ENCODE measurements around the gene TMEM63C.
"Not testable (repeated sequence)": the region's sequence is repeated elsewhere in the genome, so short reads cannot be mapped to it uniquely, and the experiment has no call there.

Gene TMEM63C

DNA sequence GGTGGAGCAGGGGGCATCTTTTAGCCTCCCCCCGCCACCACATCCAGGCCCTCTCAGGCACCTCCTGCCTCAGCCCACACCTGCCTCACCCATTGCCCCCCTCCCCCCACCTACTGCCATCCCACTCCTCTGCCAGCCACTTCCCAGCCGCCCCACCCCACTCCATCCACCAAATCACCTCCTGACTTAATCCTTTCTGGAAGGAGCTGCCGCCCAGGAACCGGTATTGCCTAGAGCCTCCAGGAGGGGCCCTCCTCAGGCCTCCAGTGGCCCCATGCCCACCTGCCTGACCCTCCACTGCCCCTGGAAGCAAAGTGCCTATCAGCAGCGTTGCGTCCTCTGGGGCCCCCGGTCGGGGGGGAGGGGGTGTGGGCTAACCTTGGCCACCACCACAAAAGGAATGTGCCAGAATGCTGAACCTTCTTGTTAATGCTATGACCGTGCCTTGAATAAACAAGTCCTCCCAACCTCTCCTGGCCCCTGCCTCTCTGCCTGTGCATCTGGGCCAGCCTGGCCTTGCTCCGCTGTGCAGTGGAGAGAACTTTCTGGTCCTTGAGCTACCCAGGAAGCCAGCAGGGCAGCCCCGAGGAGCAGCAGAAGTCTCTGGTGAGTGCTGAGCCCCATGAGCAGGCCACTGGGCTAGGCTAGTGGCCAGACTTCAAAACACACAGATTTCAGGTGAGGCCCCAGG is 77.6 kb downstream of the TMEM63C start:
- FAIRE-seq = no peak

DNA sequence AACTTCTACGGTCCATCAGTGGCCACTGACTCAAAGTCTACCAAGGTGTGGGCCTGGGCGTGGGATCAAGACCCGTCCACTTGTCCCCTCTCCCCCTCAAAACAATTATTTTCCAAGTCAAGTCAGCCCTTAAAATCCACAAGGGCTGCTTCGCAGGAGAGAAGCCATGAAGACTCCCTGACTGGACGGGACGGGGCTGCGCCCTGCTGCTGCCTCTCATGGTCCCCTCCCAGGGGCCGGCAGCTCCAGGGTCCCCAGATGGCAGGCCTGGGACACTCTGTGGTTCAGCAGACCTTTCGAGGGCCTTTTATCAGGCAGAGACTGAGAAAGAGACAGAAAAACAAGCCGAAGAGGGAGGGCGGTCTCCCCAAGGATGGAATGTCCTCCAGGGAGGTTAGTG is 78.6 kb downstream of the TMEM63C start:
- no peak for FAIRE-seq

DNA sequence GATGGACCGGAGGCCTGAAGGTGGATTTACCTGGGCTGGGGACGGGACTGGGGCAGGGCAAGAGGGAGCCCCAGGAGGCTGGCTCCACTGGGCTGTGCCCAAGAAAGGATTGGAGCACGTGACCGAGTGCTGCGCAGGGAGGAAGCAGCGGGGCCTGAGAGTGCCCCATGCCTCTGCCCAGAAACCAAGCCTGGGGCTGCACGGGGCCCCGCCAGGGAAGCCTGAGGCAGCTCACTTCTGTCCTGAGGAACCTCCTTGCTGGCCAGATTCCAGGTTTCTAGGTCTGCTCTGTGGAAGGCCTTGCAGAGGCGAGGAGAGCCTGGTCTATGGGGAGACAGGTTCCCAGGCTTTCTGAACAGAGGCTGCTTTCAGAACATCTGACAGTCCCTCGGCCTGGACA is 79.0 kb downstream of the TMEM63C start:
- FAIRE-seq = no peak

DNA sequence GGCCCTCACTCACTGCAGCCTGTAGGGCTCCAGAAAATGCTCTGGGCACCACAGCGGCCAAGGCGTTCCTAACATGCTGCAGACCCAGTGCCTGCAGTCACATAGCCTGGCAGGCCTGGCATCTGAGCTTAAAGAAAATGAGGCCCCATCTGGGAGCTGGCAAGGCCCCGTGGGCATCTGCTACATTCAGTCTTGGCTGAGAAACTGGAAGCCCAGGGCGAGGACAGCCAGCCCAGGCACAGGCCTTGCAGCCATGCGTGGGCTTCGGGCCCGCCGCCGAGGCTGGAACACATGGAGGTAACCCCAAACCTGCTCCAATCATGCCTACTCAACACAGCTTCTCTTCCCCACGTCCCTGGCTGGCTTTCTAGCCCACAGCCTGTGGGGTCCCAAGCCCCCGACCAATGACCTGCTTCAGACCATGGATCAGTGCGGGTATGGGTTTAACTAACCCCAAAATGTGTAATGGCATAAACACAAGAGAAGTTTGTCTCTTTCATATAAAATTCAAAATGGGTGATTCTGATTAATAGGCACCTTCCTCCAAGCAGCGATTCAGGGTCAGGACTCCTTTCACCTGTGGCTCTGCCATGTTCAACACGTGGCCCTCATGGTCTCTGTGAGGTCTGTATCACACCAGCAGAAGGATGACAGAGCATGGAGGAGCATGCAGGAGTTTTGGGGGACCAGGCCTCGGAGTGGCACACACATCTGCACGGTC is 83.0 kb downstream of the TMEM63C start:
- FAIRE-seq = no peak

DNA sequence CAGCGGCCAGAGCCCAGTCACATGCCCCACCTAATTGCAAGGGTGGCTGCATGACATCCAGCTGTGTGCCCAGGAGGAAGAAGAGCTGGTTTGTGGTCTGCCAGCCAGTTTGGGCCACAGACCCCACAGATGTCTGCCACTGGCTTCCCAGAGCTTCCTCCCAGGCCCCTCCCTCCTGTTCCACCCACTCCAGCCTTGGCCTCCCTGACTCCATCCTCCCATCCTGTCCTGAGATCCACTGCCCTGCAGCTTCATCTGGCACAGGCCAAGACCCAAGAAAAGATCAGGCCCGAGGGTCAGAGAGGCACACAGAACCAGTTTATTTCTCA is 83.6 kb downstream of the TMEM63C start:
- no peak for FAIRE-seq

DNA sequence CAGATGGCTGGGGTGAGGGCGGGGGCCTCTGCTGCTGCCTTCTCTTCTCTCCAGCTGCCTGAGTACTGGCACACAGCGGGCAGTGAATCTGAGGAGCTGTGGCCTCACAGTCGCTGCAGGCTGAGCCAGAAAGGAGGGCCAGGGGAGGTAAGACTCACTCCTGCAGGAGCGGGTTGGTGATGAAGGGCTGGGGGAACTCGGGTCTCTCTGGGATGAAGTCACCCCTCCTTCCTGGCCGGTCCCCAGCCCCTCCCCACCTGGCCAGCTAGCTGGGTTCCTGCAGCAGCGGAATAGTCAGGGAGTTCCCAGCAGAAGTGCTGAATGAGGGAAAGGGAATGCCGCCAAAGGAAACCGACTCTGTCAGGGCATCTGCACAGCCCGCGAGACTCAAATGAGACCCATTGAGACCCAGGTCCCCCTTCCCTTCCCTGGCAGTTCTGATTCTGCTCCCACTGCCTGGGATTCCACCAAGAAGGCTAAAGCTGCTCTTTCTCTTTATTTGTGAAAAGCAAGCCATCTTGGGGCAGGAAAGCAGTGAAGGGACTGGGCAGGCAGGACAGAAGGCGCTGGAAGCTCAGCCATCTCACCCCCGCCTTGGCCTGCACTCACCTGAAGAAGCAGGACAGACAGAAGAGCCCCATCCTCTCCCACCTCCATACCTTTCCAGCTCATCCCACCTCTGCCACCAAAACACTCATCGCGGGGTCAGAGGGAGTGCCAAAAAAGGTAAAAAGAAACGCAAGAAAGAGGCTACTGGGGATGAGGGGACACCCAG is 84.2 kb downstream of the TMEM63C start:
- FAIRE-seq = no peak

DNA sequence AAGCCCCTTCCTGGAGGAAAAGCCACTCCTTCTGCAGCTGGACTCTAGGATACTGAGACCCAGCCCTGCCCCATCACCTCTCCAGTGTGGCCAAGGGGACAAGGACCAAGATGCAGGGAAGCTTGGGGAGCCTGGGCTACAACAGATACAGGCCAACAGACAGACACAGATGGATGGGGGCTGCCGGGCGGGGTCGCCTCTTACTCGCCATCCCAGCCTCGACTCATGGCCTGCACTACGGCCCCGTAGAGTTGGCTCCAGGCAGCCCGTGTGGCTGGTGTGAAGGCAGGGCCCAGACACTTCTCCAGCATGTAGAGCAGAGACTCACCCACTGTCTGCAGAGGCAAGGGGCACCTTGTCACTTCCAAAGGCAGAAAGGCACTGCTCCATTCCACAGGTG is 84.7 kb downstream of the TMEM63C start:
- no peak for FAIRE-seq

DNA sequence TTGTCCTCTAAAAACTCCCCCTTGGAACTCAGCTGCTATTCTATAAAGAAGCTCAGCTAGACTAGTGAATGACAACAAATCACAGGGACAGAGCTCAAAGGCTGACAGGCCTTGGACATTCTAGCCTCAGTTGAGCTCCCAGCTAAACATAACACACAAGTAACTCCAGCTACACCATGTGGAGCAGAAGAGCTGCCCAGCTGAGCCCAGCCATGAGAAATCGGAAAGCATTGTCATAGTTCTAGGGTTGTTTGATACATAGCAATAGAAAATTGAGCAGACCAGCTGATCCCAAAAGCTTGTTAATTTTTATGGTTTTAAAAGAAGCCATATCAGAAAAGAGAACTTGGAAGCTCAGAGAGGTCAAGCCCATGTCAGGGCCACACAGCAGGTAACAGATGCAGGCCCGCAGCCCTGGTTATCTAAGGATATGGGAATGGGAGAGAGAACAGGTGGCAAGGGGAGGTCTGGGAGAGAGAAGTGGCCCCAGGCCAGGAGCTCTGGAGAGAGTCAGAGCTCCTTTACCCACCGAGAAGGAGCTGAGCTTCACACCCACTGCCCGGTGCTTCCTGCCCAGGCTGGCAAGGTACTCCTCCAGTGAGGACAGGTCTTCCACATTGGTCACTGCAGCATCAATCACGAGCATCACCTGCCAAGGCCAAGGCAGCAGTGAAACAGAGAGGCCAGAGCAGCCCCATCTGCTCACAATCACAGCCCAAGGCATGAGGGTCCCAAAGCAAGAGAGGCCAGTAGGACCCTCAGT is 86.5 kb downstream of the TMEM63C start:
- no peak for FAIRE-seq

DNA sequence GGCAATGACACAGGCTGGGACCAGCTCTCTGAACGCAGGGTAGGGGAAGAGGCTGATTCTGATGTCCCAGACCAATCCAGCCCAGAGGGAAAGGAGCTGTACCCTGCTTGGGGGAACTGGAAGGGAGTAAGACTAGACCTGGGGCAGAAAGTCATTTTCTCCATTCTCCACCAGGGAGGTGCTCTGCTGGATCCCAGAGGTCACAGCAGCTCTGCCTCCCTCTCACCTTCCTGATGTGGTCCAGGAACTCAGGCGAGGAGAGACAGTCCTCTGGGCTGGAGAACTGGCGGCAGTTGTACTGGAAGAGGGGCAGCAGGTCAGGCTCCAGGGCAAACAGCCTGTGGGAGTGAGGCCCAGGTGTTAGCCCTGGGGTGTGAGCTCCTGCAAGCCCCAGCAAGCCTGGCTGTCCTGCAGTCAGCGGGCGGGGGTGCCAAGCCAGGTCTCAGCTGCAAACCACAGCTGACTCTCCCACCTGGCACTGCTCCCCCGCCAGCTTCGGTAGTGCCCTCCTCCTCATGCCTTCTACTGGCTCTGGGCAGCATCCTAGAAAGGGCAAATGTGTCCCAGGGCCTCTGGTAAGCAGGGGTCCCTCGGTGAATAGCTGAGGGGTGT is 87.5 kb downstream of the TMEM63C start:
- FAIRE-seq = no peak

DNA sequence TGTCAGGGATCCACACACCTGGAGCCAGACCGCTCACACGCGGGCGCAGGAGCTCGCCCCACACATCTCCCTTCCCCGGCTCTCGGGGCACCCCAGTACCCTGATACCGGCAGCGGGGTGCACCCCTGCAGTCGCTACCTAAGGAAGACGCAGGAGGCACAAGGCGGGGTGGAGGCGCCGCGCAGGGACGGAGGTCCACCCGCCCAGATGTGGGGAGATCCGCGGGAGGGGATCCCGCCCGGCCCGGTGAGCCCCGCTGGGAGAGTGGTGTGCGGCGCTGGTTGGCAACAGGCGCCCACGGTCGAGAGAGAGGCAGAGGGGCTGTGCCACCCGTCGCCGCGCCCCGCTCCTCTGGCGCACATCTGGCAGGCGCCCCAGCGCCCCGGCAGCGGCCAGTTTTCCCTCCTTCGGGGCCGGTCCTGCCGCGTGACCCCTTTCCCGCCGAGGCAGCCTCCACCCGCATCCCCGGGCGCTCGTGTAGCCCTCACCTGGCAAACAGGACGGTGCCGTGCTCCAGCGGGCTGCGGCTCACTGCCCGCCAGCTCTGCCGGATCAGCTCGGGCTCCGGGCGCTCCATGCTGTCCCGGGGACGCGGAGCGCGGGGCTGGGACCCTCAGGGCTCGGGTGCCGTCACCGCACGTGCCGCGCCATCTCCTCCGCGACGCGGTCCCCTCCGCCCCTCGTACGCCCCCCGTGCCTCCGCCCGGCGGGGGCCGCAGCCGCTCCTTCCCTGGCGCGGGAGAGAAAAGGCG is 88.9 kb downstream of the TMEM63C start:
- FAIRE-seq = no peak

DNA sequence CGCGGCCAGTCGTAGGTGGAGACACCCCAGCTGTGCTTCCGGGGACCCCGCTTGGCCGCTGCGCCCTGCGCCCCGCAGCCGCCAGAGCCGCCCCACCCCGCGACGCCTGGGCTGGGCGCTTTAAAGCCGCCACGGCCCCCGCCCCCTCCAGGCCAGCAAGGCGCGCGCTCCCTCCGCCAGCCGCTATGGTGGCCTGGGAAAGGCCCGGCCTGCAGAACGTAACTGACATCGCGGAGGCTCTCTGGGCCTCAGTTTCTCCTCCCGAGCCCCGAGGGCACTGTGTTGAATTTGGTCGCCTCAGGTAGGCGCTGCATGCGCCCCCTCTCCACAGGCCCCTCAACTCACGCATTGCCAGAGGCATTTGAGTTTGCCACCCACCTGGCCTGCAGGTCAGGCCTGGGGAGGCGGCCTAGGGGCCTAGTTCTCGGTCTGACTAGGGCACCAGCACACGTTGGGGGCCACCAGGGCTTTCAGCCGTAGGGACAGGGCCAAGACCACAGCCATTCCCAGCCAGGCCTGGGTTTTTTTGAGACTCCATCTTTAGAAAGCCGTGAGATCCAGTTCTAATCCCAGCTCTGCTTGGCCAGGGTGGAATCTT is 89.6 kb downstream of the TMEM63C start, which contains the start of gene NGB:
Gene NGB, minus strand, starts transcription at position 94 of the 598 bp plus-strand sequence. CDS start 269 bp downstream, outside the sequence.
- no peak for FAIRE-seq

DNA sequence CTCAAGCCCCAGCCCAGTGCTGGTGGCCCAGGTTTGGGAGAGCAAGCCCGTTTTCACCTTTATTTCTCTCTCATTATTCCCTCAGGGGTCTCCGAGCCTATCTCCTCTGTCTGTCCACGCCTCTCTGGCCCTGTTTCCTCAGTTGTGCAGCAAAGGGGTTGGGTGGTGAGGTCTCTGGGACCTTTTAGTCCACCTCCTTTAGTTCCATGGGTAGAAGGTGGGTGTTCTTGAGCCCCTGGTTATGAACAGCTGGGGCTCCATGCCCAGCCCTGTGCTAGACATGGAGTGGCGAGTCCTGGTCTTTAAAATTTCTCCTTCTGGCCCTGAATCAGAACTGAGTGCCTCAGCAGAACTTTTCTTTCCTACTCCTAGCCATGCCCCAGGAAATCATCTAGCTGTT is 90.7 kb downstream of the TMEM63C start:
- FAIRE-seq = no peak

DNA sequence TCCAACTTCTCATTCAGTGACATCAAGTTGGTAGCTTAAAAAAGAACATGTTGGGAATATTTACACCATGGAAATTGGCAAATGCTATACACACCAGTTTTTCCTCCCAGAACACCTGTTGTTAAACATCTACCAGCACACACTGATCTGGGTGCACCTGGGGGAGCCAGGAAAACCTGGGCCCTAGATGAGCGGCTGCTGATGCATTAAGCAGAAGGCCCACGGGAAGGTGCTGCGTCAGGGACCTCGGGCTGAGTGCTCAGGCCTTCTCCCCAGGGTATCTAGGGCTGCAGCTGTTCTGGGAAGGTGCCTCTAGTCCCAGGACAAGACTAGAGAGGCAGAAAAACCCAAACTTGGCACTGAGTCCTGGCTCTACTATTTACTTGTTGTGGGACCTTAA is 92.2 kb downstream of the TMEM63C start:
- no peak for FAIRE-seq

DNA sequence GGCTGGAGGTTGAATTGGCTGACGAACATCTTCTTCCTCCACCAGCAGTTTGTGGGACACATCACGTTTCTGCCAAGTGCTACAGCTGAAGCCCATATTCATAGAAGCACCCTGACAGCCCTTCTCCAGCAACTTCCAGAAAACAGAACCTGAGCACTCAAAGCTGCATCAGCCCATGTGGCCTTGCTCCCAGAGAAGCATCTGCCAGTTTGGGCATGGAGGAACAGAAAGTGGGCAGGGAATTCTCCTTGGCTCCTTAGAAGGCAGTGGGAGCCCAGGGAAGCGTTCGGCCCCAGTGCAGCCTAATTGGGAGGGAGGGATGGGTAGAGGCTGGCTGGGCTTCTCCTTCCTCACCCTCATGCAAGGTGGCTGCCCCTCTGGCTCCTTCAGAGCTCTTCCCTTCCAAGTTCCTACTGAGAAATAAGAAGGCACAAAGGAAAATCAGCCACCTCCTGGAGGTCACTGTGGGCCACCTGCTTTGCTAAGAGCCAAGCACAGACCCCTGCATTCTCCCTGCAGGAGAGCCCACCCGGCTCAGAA is 93.5 kb downstream of the TMEM63C start:
- FAIRE-seq = no peak

DNA sequence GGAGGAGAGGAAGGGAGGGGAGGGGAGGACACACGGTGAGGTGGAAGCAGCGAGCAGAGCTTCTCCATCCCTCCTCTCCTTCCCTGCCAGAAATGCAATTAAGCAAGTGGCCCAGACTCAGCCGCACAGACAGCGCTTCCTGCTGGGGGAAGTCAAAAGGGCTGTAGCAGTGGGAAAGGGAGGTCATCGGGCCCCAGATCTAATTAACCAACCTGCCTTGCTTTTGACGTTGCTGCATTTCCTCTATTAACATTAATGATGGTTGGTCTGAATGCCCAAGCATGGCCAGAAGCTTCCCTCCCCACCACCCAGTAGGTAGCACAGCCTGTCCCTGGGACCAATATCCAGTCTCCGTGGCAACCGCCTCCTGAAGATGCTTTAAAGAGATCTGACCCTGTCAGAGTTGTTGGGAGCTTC is 94.0 kb downstream of the TMEM63C start:
- no peak for FAIRE-seq

DNA sequence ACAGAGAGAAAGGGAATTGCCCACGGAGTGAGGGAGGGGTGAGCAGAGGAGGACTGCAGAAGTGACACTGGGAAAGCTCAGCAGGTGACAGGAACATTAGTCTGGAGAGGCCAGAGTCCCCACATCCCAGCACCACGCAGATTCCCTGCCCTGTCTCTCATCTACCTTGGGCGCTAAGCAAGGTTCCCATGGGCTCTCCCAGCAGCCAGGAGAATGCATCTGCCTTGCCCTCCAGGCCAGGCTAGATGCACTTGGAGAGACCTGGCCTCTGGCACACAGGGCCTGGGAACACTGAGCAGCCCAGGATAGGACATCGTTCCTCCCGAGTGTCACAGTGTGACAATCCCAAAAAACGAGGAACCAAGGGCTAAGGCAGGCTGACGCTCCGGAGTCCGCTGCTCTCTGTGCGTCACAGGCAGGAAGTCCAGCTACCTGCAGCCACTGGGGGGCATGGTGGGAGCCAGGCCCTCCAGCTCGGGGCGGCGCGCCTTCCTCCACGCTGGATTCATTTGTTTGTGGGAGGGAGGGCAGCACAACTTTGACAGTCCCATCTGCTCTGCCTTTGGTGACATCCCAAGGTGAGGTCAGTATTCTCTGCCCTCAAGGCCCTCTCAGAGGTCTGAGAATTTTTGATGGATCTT is 94.8 kb downstream of the TMEM63C start:
- no peak for FAIRE-seq

DNA sequence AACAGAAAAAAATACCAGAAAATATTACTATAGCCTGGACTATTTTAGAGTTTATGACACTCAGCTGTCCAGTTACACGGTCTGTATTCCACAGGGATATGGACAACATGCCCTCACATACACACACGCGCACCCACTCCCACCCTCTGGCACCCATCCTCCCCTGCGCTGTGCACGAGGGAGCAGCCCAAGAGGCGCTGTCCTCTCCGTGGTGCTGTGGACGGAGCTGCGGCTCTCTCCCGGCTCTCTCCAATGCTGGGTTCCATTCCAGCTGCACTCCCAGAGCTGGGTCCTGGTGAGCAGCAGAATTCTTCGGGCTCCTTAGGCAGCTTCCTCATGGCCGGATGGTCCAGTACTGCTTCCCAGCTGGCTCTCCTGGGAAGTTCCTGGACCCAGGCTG is 95.4 kb downstream of the TMEM63C start:
- FAIRE-seq = no peak

DNA sequence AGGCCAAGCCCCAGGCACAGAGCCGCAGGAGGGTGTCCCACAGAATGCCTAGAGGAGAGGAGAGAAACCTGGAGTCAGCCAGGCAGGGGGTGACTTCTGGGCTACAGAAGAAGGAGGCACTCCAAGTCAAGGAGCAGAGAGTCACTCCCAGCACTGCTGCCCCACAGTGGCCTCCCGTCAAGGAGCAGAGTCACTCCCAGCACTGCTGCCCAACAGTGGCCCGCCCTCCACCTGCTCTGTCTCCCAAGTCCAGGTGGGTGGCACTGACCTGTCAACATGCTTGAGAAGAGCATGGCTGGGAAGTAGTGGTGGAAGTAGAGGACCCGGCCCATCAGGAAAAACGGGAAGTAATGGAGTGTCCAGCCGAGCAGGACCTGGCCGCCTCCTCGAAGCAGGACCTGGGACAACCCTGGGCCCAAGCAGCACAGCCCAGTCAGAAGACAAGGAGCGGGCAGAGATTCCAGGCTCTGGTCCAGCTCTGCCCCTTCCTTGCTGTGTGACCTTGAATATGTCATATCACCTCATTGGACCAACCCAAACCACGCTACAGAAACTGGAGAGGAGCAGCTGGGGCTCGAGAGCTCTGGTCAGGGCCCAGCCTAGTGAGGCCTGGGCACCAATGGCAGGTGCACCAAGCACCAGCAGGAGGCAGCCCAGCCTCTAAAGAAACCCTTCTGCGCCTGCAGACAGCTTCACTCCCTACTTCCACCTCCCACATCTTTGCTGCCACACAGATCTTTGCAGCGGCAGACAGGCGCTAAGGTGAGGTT is 97.0 kb downstream of the TMEM63C start:
- FAIRE-seq = no peak

DNA sequence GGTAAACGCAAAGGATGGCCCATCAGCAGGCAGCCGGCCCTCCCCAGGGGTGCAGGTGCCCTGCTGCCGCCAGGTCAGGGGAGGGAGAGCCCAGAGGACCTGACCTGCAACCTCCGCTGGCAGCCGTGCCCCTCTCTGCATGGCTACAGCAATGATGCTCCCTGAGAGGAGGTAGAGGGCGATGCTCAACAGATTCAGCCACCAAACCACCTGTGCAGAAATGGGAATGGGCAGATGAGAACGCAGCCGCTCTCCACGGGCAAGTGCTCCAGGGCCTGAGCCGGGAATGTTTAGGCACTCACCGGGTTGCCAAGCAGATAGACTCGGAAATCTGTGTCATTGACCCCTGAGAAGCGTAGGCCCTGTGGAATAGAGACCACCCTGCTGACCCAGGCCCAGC is 98.1 kb downstream of the TMEM63C start:
- no peak for FAIRE-seq

DNA sequence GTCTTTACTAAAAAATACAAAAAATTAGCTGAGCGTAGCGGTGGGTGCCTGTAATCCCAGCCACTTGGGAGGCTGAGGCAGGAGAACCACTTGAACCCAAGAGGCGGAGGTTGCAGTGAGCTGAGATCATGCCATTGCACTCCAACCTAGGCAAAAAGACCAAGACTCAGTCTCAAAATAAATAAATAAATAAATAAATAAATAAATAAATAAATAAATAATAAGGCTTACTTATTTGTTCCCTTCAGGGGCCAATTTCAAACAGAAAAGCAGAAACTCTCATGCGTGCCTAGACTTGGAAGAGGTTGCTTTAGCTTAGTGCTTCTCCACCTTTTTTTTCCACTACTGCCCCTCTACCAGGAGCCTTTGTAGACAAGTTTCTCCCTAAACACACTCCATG is 99.3 kb downstream of the TMEM63C start:
- not testable (repeated sequence) for FAIRE-seq

Data from colon (tissue), 2 donors.